ENCODE measurements around the gene ZSCAN21.

ZSCAN21 gene

GRCh38 chr7:100101016-100101862, 51.7 kb downstream of the ZSCAN21 start, which contains the start of the genes AP4M1 and MCM7:
TSS of gene AP4M1 (plus strand) at chr7:100101643. CDS start at chr7:100101715, 72 bp downstream.
TSS of gene MCM7 (minus strand) at chr7:100101397. CDS start at chr7:100101294, 103 bp downstream.
- DNase-seq, result peak; percentile 99

GRCh38 chr7:100102950-100103840, 53.6 kb downstream of the ZSCAN21 start:
- no peak for DNase-seq

GRCh38 chr7:100105534-100105933, 56.0 kb downstream of the ZSCAN21 start:
- DNase-seq, result no peak

GRCh38 chr7:100106633-100107032, 57.1 kb downstream of the ZSCAN21 start:
- no peak for DNase-seq

GRCh38 chr7:100107125-100107737, 57.7 kb downstream of the ZSCAN21 start:
- no peak for DNase-seq

GRCh38 chr7:100107890-100108289, 58.3 kb downstream of the ZSCAN21 start:
- no peak for DNase-seq

- no peak for DNase-seq
These were observed 60.1 kb downstream of the ZSCAN21 start for GRCh38 chr7:100109521-100110163.

- DNase-seq, result no peak
These were observed 61.6 kb downstream of the ZSCAN21 start for GRCh38 chr7:100111156-100111555.

GRCh38 chr7:100111914-100112313, 62.3 kb downstream of the ZSCAN21 start:
- no peak for DNase-seq
